Muscle layer of duodenum (tissue), 2 donors: Measurements from ENCODE around the gene METTL8.
"Not testable (repeated sequence)": the region's sequence is repeated elsewhere in the genome, so short reads cannot be mapped to it uniquely, and the experiment has no call there.

Experiments used
- H3K27ac ChIP-seq: one replicate; pipeline ENCODE4 v1.7.0; 2013; ENCODE audit warnings: mild to moderate bottlenecking, low read length
- H3K27me3 ChIP-seq: one replicate; pipeline ENCODE4 v1.7.0; 2013; ENCODE audit warnings: low read depth, mild to moderate bottlenecking, control low read depth, low read length
- H3K36me3 ChIP-seq, 2 donors: one replicate each; pipeline ENCODE4 v1.7.0; 2013; ENCODE audit warnings: low read length in 2 of 2, control low read depth in 1 of 2, mild to moderate bottlenecking in 1 of 2; ENCODE audit not compliant: insufficient read depth in 2 of 2, control insufficient read depth in 1 of 2
- H3K4me1 ChIP-seq, 2 donors: one replicate each; pipeline ENCODE4 v1.7.0; 2013; ENCODE audit warnings: low read length in 2 of 2, mild to moderate bottlenecking in 2 of 2, control low read depth in 1 of 2, moderate library complexity in 1 of 2; ENCODE audit not compliant: insufficient read depth in 2 of 2, control insufficient read depth in 1 of 2
- H3K4me3 ChIP-seq, 2 donors: one replicate each; pipeline ENCODE4 v1.7.0; 2013; ENCODE audit warnings: low read length in 2 of 2, low read depth in 1 of 2, mild to moderate bottlenecking in 1 of 2
- H3K9me3 ChIP-seq, 2 donors: one replicate each; pipeline ENCODE4 v1.7.0; 2013; ENCODE audit warnings: low read length in 2 of 2, control low read depth in 1 of 2, mild to moderate bottlenecking in 1 of 2; ENCODE audit not compliant: control insufficient read depth in 1 of 2
- donor health status: healthy.

METTL8 gene

GRCh38 chr2:171319164-171319810 is 114.5 kb downstream of the METTL8 start:
- H3K36me3 ChIP-seq, result peaks cover 0 to 4% of the 10 kb centered on the region in 2 donors
- H3K4me1 ChIP-seq, result peaks cover 6 to 34% of the 10 kb centered on the region in 2 donors
- peak overlapping the region; percentile 50 for H3K27ac ChIP-seq
- no peaks in the 10 kb centered on the region for H3K27me3 ChIP-seq
- no peak overlapping the region for H3K4me3 ChIP-seq
- no peaks in the 10 kb centered on the region for H3K9me3 ChIP-seq

- H3K36me3 ChIP-seq, result no peaks in the 10 kb centered on the region
- no peaks in the 10 kb centered on the region for H3K9me3 ChIP-seq
- no peaks in the 10 kb centered on the region for H3K27me3 ChIP-seq
- H3K27ac ChIP-seq, result peak overlapping the region; percentile 50
- peaks cover 6 to 34% of the 10 kb centered on the region in 2 donors for H3K4me1 ChIP-seq
- no peak overlapping the region for H3K4me3 ChIP-seq
Measured at GRCh38 chr2:171318463-171318934, 115.3 kb downstream of the METTL8 start.

GRCh38 chr2:171317492-171318125 is 116.2 kb downstream of the METTL8 start:
- Histone ChIP-seq H3K27ac (no peak overlapping the region), H3K9me3 (no peaks in the 10 kb centered on the region), H3K4me3 (no peak overlapping the region), H3K36me3 (no peaks in the 10 kb centered on the region), H3K27me3 (no peaks in the 10 kb centered on the region), H3K4me1 (peaks cover 6 to 34% of the 10 kb centered on the region in 2 donors)

- H3K4me1 ChIP-seq, result peaks cover 6 to 34% of the 10 kb centered on the region in 2 donors
- no peak overlapping the region for H3K4me3 ChIP-seq
- peaks cover 0 to 5% of the 10 kb centered on the region in 2 donors for H3K9me3 ChIP-seq
- H3K36me3 ChIP-seq, result no peaks in the 10 kb centered on the region
- H3K27me3 ChIP-seq, result no peaks in the 10 kb centered on the region
- H3K27ac ChIP-seq, result no peak overlapping the region
Measured at GRCh38 chr2:171316755-171317337, 116.9 kb downstream of the METTL8 start.

GRCh38 chr2:171316220-171316619 is 117.6 kb downstream of the METTL8 start:
- no peak overlapping the region for H3K27ac ChIP-seq
- no peaks in the 10 kb centered on the region for H3K36me3 ChIP-seq
- peaks cover 6 to 34% of the 10 kb centered on the region in 2 donors for H3K4me1 ChIP-seq

GRCh38 chr2:171315781-171316180 is 118.0 kb downstream of the METTL8 start:
- Histone ChIP-seq H3K4me1 (peaks cover 6 to 34% of the 10 kb centered on the region in 2 donors), H3K27ac (no peak overlapping the region), H3K4me3 (no peak overlapping the region), H3K9me3 (peaks cover 0 to 7% of the 10 kb centered on the region in 2 donors), H3K36me3 (no peaks in the 10 kb centered on the region), H3K27me3 (no peaks in the 10 kb centered on the region)

More at GRCh38 chr2:171316220-171316619, 117.6 kb downstream of the METTL8 start:
- Histone ChIP-seq H3K9me3 (peaks cover 0 to 7% of the 10 kb centered on the region in 2 donors), H3K4me3 (no peak overlapping the region), H3K27me3 (no peaks in the 10 kb centered on the region)

GRCh38 chr2:171312182-171312581 is 121.6 kb downstream of the METTL8 start:
- not testable (repeated sequence) for H3K27ac ChIP-seq, H3K9me3 ChIP-seq, H3K36me3 ChIP-seq, H3K27me3 ChIP-seq, H3K4me3 ChIP-seq
- peaks cover 0 to 12% of the 10 kb centered on the region in 2 donors for H3K4me1 ChIP-seq

GRCh38 chr2:171311589-171311988 is 122.2 kb downstream of the METTL8 start:
- H3K9me3 ChIP-seq, H3K4me1 ChIP-seq, H3K36me3 ChIP-seq, H3K27ac ChIP-seq, H3K27me3 ChIP-seq, H3K4me3 ChIP-seq: not testable (repeated sequence)

- H3K27ac ChIP-seq, result no peak overlapping the region
- no peak overlapping the region for H3K4me3 ChIP-seq
- peaks cover 0 to 2% of the 10 kb centered on the region in 2 donors for H3K4me1 ChIP-seq
- peaks cover 0 to 7% of the 10 kb centered on the region in 2 donors for H3K9me3 ChIP-seq
- no peaks in the 10 kb centered on the region for H3K36me3 ChIP-seq
- no peaks in the 10 kb centered on the region for H3K27me3 ChIP-seq
Measured at GRCh38 chr2:171310889-171311288, 122.9 kb downstream of the METTL8 start.

GRCh38 chr2:171309455-171310286 is 124.1 kb downstream of the METTL8 start:
- Histone ChIP-seq H3K4me1 (no peaks in the 10 kb centered on the region), H3K36me3 (no peaks in the 10 kb centered on the region), H3K9me3 (peaks cover 0 to 7% of the 10 kb centered on the region in 2 donors), H3K27me3 (no peaks in the 10 kb centered on the region), H3K27ac (no peak overlapping the region), H3K4me3 (no peak overlapping the region)
